ENCODE results near the gene COLGALT1. TPM values are rescaled to one million over a fixed set of nuclear protein-coding genes. Genes with fewer than 3 reads are reported as not detected.
A peak's percentile ranks its signal among the peaks of the same experiment; 100 is the strongest.

COLGALT1 gene
- total and polyA plus RNA-seq, 9 of the 15 experiments (the other 6 are each of a cell fraction or from before 2014, with no cell fraction given), result 4.9 to 119 (median 82.6) TPM

- TF ChIP-seq ZNF740 (CRISPR knock-in tag; IDR thresholded peaks at IDR 0.05), result no peak; the same call in 1 of the 2 replicates
- no peak for TF ChIP-seq ZNF740 (tag; IDR thresholded peaks at IDR 0.05)
- TF ChIP-seq ERF (CRISPR knock-in tag; IDR thresholded peaks at IDR 0.05), result peak; percentile 67; the same call in 1 of the 2 replicates
- no peak for TF ChIP-seq SRSF9 (IDR thresholded peaks at IDR 0.05; ENCODE audit: borderline replicate concordance, low read depth, low read length)
- no peak for TF ChIP-seq ZZZ3 (IDR thresholded peaks at IDR 0.05)
- TF ChIP-seq RBM17 (IDR thresholded peaks at IDR 0.05; ENCODE audit: borderline replicate concordance, low read depth, low read length), result no peak
- TF ChIP-seq RAD51 (IDR thresholded peaks at IDR 0.05; ENCODE audit: borderline replicate concordance, low read depth), result no peak; the same call in 1 of the 2 replicates
- TF ChIP-seq KAT7 (CRISPR knock-in tag; IDR thresholded peaks at IDR 0.05; ENCODE audit: borderline replicate concordance), result 0 out of 2 replicates have a peak, but pooled peaks have one; percentile 24
- no peak for TF ChIP-seq ZNF347 (CRISPR knock-in tag; IDR thresholded peaks at IDR 0.05; ENCODE audit: low read depth)
- no peak for TF ChIP-seq NCOA6 (IDR thresholded peaks at IDR 0.05)
- peak; percentile 89 to 90 for TF ChIP-seq MAZ (CRISPR knock-in tag; conservative IDR thresholded peaks at IDR 0.05 in 1 of 2, IDR thresholded peaks at IDR 0.05 in 1 of 2)
- no peak for TF ChIP-seq OTX1 (CRISPR knock-in tag; IDR thresholded peaks at IDR 0.05)
- TF ChIP-seq, protein P1, sequence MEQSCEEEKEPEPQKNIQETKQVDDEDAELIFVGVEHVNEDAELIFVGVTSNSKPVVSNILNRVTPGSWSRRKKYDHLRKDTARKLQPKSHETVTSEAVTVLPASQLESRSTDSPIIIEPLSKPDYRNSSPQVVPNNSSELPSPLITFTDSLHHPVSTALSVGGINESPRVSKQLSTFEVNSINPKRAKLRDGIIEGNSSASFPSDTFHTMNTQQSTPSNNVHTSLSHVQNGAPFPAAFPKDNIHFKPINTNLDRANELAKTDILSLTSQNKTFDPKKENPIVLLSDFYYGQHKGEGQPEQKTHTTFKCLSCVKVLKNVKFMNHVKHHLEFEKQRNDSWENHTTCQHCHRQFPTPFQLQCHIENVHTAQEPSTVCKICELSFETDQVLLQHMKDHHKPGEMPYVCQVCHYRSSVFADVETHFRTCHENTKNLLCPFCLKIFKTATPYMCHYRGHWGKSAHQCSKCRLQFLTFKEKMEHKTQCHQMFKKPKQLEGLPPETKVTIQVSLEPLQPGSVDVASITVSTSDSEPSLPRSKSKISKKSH (CRISPR knock-in tag; IDR thresholded peaks at IDR 0.05), result no peak
- peak; percentile 59 for TF ChIP-seq ZBTB17 (CRISPR knock-in tag; IDR thresholded peaks at IDR 0.05)
- no peak for TF ChIP-seq CTCFL (IDR thresholded peaks at IDR 0.05; ENCODE audit: borderline replicate concordance, insufficient read depth, low read depth, low read length, poor library complexity, severe bottlenecking)
- TF ChIP-seq HNRNPUL1 (IDR thresholded peaks at IDR 0.05; ENCODE audit: low read length), result no peak
- no peak for TF ChIP-seq ZNF644 (tag; IDR thresholded peaks at IDR 0.05; ENCODE audit: low read depth)
- no peak for TF ChIP-seq MAFK (IDR thresholded peaks at IDR 0.05; ENCODE audit: low read length)
- TF ChIP-seq MLLT1 (IDR thresholded peaks at IDR 0.05), result no peak
- TF ChIP-seq RFX5 (IDR thresholded peaks at IDR 0.05; ENCODE audit: low read depth, low read length), result no peak
These were observed 43.5 kb upstream of the COLGALT1 start (continued) for GRCh38 chr19:17511724-17512573.

All from K562 (cell line).